Neural progenitor cell (in vitro differentiated cells): Measurements from ENCODE around the gene ZNF418. TPM values are rescaled to one million over a fixed set of nuclear protein-coding genes. Genes with fewer than 3 reads are reported as not detected.
"Not testable (repeated sequence)": the region's sequence is repeated elsewhere in the genome, so short reads cannot be mapped to it uniquely, and the experiment has no call there.

ENCODE experiments used
- DNase-seq: peaks from one replicate; pipeline ENCODE4 v3.0.0-alpha.2; 2016; ENCODE audit warnings: low spot score
- H2AFZ ChIP-seq: fragments of 200-600 bp; sonication (generic); replicated peaks from 2 replicates; pipeline ENCODE4 v1.6.1; 2016; ENCODE audit warnings: antibody characterized with exemption
- H3F3A ChIP-seq: fragments of 200-600 bp; sonication (generic); 2 replicates; pipeline ENCODE4 v1.6.1; 2016; ENCODE audit warnings: antibody characterized with exemption, low read depth
- H3K27ac ChIP-seq: fragments of 200-600 bp; sonication (generic); 2 replicates; pipeline ENCODE4 v1.5.1; 2016; ENCODE audit warnings: mild to moderate bottlenecking
- H3K27me3 ChIP-seq: fragments of 200-600 bp; sonication (generic); 2 replicates; pipeline ENCODE4 v1.6.1; 2016; ENCODE audit warnings: mild to moderate bottlenecking, moderate library complexity
- H3K36me3 ChIP-seq: fragments of 200-600 bp; sonication (generic); 2 replicates; pipeline ENCODE4 v1.5.1; 2016
- H3K4me1 ChIP-seq: fragments of 200-600 bp; sonication (generic); 2 replicates; pipeline ENCODE4 v1.6.1; 2016; ENCODE audit warnings: mixed run types
- H3K4me2 ChIP-seq: fragments of 200-600 bp; sonication (generic); 2 replicates; pipeline ENCODE4 v1.6.1; 2016
- H3K4me3 ChIP-seq: fragments of 200-600 bp; sonication (generic); 2 replicates; pipeline ENCODE4 v1.5.1; 2016
- H3K79me2 ChIP-seq: fragments of 200-600 bp; sonication (generic); 2 replicates; pipeline ENCODE4 v1.6.1; 2016; ENCODE audit warnings: low read depth
- H3K9ac ChIP-seq: fragments of 200-600 bp; sonication (generic); 2 replicates; pipeline ENCODE4 v1.6.1; 2016
- H3K9me3 ChIP-seq: fragments of 200-600 bp; sonication (generic); 2 replicates; pipeline ENCODE4 v1.5.1; 2016; ENCODE audit warnings: low read depth
- H4K20me1 ChIP-seq: fragments of 200-600 bp; sonication (generic); 2 replicates; pipeline ENCODE4 v1.6.1; 2016; ENCODE audit warnings: low read depth
- H3K27ac Mint-ChIP-seq: 3 replicates; pipeline ENCODE4 v1.8.0; 2021; ENCODE audit warnings: mixed read lengths
- H3K27me3 Mint-ChIP-seq: 2 replicates; pipeline ENCODE4 v1.8.0; 2022; ENCODE audit warnings: low read depth, mild to moderate bottlenecking, inconsistent platforms, moderate library complexity, mixed read lengths; ENCODE audit not compliant: insufficient read depth
- H3K36me3 Mint-ChIP-seq: 3 replicates; pipeline ENCODE4 v1.8.0; 2021; ENCODE audit warnings: mixed read lengths
- H3K4me1 Mint-ChIP-seq: 3 replicates; pipeline ENCODE4 v1.8.0; 2021; ENCODE audit warnings: mixed read lengths
- H3K4me3 Mint-ChIP-seq: 3 replicates; pipeline ENCODE4 v1.8.0; 2021; ENCODE audit warnings: mild to moderate bottlenecking, moderate library complexity, mixed read lengths
- H3K9me3 Mint-ChIP-seq: 3 replicates; pipeline ENCODE4 v1.8.0; 2020; ENCODE audit warnings: mixed read lengths
- EZH2 ChIP-seq: fragments of 200-600 bp; sonication (generic); IDR thresholded peaks from 2 replicates; pipeline ENCODE4 v1.6.1; 2017; ENCODE audit warnings: antibody characterized with exemption, mild to moderate bottlenecking, moderate library complexity
- EZH2phosphoT487 ChIP-seq: fragments of 200-600 bp; sonication (generic); IDR thresholded peaks from 2 replicates; pipeline ENCODE4 v1.6.1; 2017; ENCODE audit warnings: antibody characterized with exemption
- total RNA-seq: library from RNA; depleted of rRNA; stranded (reverse); fragments of >200 nt; gene quantifications from 2 replicates; pipeline ENCODE4 v1.2.3, GENCODE V29; 2015; ENCODE audit warnings: low replicate concordance
- TF ChIP-seq, protein P1 (sequence below): fragments of 200-600 bp; sonication (generic); IDR thresholded peaks from 2 replicates; pipeline ENCODE4 v1.5.1; 2017; ENCODE audit warnings: antibody characterized with exemption, mild to moderate bottlenecking

ZNF418 gene
- total RNA-seq, 1 donor from 2014 or later = 43.0 TPM

DNA sequence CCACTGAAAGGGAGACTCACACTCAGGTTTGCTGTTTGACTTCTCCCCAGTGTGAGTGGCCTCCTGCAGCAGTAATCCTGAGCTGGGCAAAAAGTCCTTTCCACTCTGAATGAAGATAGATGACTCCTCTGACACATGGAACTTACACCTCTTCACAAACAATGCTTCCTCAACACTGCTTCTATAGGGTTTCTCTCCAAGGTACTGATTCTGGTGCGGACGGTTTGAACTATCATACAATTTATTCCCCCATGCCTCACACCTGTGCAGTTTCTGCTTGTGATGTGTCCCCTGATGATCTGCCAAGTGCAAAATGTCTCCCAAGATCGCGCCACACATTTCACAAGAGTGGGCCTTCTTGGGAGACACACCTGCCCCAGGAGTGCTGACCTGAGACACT lies 7.6 kb downstream of the ZNF418 start:
- Mint-ChIP-seq H3K27me3 (peaks cover 10% of the 10 kb centered on the region), H3K4me3 (peak overlapping the region; percentile 35), H3K27ac (no peak overlapping the region), H3K36me3 (peaks cover 88% of the 10 kb centered on the region), H3K4me1 (no peaks in the 10 kb centered on the region), H3K9me3 (peaks cover 92% of the 10 kb centered on the region)
- Histone ChIP-seq H2AFZ (no peak overlapping the region), H3K27me3 (no peaks in the 10 kb centered on the region), H3K4me3 (no peak overlapping the region), H3K9ac (no peak overlapping the region), H3K4me2 (no peak overlapping the region), H3K9me3 (peaks cover 34% of the 10 kb centered on the region), H4K20me1 (no peaks in the 10 kb centered on the region), H3F3A (peaks cover 5% of the 10 kb centered on the region), H3K4me1 (no peaks in the 10 kb centered on the region), H3K36me3 (peaks cover 77% of the 10 kb centered on the region), H3K27ac (no peak overlapping the region), H3K79me2 (peaks cover 71% of the 10 kb centered on the region)
- TF ChIP-seq EZH2phosphoT487 (no peak), EZH2 (no peak)
- TF ChIP-seq, protein P1, sequence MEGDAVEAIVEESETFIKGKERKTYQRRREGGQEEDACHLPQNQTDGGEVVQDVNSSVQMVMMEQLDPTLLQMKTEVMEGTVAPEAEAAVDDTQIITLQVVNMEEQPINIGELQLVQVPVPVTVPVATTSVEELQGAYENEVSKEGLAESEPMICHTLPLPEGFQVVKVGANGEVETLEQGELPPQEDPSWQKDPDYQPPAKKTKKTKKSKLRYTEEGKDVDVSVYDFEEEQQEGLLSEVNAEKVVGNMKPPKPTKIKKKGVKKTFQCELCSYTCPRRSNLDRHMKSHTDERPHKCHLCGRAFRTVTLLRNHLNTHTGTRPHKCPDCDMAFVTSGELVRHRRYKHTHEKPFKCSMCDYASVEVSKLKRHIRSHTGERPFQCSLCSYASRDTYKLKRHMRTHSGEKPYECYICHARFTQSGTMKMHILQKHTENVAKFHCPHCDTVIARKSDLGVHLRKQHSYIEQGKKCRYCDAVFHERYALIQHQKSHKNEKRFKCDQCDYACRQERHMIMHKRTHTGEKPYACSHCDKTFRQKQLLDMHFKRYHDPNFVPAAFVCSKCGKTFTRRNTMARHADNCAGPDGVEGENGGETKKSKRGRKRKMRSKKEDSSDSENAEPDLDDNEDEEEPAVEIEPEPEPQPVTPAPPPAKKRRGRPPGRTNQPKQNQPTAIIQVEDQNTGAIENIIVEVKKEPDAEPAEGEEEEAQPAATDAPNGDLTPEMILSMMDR = no peak
- DNase-seq = no peak

DNA sequence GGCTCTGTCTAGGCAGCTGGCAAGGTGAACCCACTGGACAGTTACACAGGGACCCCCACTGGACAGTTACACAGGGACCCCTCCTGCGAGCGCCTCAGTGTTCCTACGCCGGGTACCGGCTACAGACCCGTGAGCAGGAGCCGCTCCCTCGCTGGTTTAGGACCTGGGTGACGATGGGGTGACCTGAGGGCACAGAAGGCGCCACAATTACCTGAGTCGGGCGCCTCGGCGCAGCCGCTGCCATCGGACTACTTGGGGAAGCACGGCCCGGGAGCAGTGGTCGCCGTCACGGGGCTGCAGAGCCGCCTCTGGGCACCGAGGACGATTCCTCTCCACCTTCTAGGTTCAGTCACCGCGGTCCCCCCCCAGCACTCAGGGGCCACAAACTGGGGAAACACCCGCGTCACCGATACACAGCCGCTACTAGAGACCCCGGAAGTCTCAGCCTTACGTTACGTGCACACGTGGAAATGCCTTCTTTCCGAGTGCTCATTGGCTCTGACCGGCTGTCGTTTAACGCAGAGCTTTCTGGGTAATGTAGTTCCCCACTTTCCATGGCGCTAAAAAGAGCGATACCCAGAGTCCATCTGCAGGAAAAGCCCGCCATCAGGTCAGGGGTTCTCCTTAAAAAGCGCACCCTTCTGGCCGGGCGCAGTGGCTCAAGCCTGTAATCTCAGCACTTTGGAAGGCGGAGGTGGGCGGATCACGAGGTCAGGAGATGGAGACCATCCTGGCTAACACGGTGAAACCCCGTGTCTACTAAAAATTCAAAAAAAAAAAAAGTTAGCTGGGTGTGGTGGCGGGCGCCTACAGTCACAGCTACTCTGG lies 18.8 kb downstream of the ZNF418 start, which contains the start of gene ZNF417:
TSS of gene ZNF417 (minus strand) at position 425 of the 828 bp plus-strand sequence. CDS start at position 244, 181 bp downstream.
- Histone ChIP-seq H3K79me2 (peaks cover 38% of the 10 kb centered on the region), H2AFZ (peak within 1 kb of the TSS; percentile 35), H3K4me2 (peak within 1 kb of the TSS; percentile 96), H3K4me3 (peak within 1 kb of the TSS; percentile 95), H3F3A (peaks cover 17% of the 10 kb centered on the region), H3K9ac (peak within 1 kb of the TSS; percentile 90)
- H3K27me3 Mint-ChIP-seq = peaks cover 13% of the 10 kb centered on the region
- not testable (repeated sequence) for H3K27me3 ChIP-seq, H3K27ac ChIP-seq, H3K9me3 ChIP-seq, H3K4me1 ChIP-seq, H4K20me1 ChIP-seq, H3K36me3 ChIP-seq
- peak; percentile 98 for DNase-seq
- peak within 1 kb of the TSS; percentile 95 for H3K4me3 Mint-ChIP-seq
- peak within 1 kb of the TSS; percentile 66 for H3K27ac Mint-ChIP-seq
- TF ChIP-seq, protein P1 = peak; percentile 69
- H3K9me3 Mint-ChIP-seq = peaks cover 62% of the 10 kb centered on the region
- peaks cover 67% of the 10 kb centered on the region for H3K36me3 Mint-ChIP-seq
- H3K4me1 Mint-ChIP-seq = peaks cover 12% of the 10 kb centered on the region

DNA sequence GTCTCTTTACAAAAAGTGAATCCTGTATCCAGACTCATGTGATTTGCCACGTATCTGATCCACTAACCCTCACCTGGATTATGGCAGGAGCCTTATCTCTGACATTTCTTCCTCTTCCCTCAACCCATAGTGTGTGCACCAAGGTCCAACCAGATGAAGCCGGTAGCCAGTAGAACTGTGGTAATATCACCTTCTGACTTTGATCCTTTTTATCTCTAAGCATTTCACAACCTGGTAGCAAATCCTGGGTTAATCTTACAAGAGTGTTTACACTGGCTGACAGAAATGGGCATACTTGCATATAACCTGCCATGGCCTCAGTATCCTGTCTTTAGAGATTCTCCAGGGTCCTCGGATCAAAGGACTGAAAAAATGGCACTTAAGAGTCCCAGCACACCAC lies 20.7 kb downstream of the ZNF418 start:
- Mint-ChIP-seq H3K4me1 (peaks cover 12% of the 10 kb centered on the region), H3K4me3 (peak overlapping the region; percentile 95), H3K36me3 (peaks cover 67% of the 10 kb centered on the region), H3K27me3 (peaks cover 10% of the 10 kb centered on the region), H3K27ac (no peak overlapping the region), H3K9me3 (peaks cover 58% of the 10 kb centered on the region)
- H3K36me3 ChIP-seq = no peaks in the 10 kb centered on the region
- H4K20me1 ChIP-seq = no peaks in the 10 kb centered on the region
- H3K27me3 ChIP-seq = no peaks in the 10 kb centered on the region
- H3K9me3 ChIP-seq = no peaks in the 10 kb centered on the region
- peaks cover 17% of the 10 kb centered on the region for H3F3A ChIP-seq
- H2AFZ ChIP-seq = no peak overlapping the region
- no peak overlapping the region for H3K27ac ChIP-seq
- H3K4me2 ChIP-seq = peak overlapping the region; percentile 96
- H3K9ac ChIP-seq = no peak overlapping the region
- TF ChIP-seq EZH2phosphoT487 (no peak), EZH2 (no peak)
- TF ChIP-seq, protein P1 = no peak
- H3K79me2 ChIP-seq = peaks cover 38% of the 10 kb centered on the region
- no peak for DNase-seq
- peaks cover 7% of the 10 kb centered on the region for H3K4me1 ChIP-seq
- H3K4me3 ChIP-seq = no peak overlapping the region
